22Rv1 (cell line): ENCODE data around the gene PEX3.

Experiments used
- CTCF ChIP-seq: fragments of 450-650 bp; IDR thresholded peaks from 2 replicates; pipeline ENCODE4 v1.5.1; 2017; ENCODE audit warnings: mild to moderate bottlenecking
- ZFX ChIP-seq: fragments of 450-650 bp; IDR thresholded peaks from 2 replicates; pipeline ENCODE4 v1.6.1; 2017; ENCODE audit warnings: antibody characterized with exemption, borderline replicate concordance

- TF ChIP-seq CTCF (no peak), ZFX (no peak)
Measured at GRCh38 chr6:143401068-143401446, 49.5 kb upstream of the PEX3 start.
